ENCODE data around the gene GPAT3.

Gene GPAT3

GRCh38 chr4:83613994-83614393, 78.1 kb downstream of the GPAT3 start:
- H3K79me1 ChIP-seq (ENCODE audit: low read length): no peaks in the 10 kb centered on the region

GRCh38 chr4:83616252-83616651, 80.3 kb downstream of the GPAT3 start:
- no peaks in the 10 kb centered on the region for H3K79me2 ChIP-seq (ENCODE audit: control insufficient read depth, insufficient read depth, low read length)
- H2BK5ac ChIP-seq (ENCODE audit: low read length): no peak overlapping the region
- H3K18ac ChIP-seq (ENCODE audit: low read length): no peak overlapping the region
- no peak overlapping the region for H3K9ac ChIP-seq (ENCODE audit: low read length)
- no peak overlapping the region for H3K4me3 ChIP-seq (ENCODE audit: low read length)
- H3K27ac ChIP-seq (ENCODE audit: low read depth, low read length): no peak overlapping the region
- H4K8ac ChIP-seq (ENCODE audit: low read depth, low read length): no peak overlapping the region
- no peak overlapping the region for H4K5ac ChIP-seq (ENCODE audit: low read length)
- no peaks in the 10 kb centered on the region for H3K36me3 ChIP-seq (ENCODE audit: control insufficient read depth, insufficient read depth, low read length)
- H3K4ac ChIP-seq (ENCODE audit: low read depth, low read length): no peak overlapping the region
- H2AK5ac ChIP-seq (ENCODE audit: low read length): no peak overlapping the region
- H3K4me2 ChIP-seq (ENCODE audit: low read length): no peak overlapping the region
- no peaks in the 10 kb centered on the region for H3K79me1 ChIP-seq (ENCODE audit: low read length)
- no peak overlapping the region for H2BK15ac ChIP-seq (replicated peaks; ENCODE audit: low read depth)
- peak; percentile 3 for DNase-seq
- no peak overlapping the region for H2BK120ac ChIP-seq (ENCODE audit: low read depth, low read length)
- H3K27me3 ChIP-seq (ENCODE audit: insufficient read depth, low read length, poor library complexity): no peaks in the 10 kb centered on the region
- no CpG with 5 or more reads among the region's 1 CpG for WGBS (ENCODE audit: extremely low coverage, insufficient coverage, low lambda C conversion rate)
- H3K23ac ChIP-seq (ENCODE audit: low read length): no peak overlapping the region
- no peak overlapping the region for H3K56ac ChIP-seq (ENCODE audit: low read length)
- H3K4me1 ChIP-seq (ENCODE audit: control insufficient read depth, low read depth, low read length): no peaks in the 10 kb centered on the region

More at GRCh38 chr4:83613994-83614393, 78.1 kb downstream of the GPAT3 start:
- Histone ChIP-seq H3K79me2 (ENCODE audit: control insufficient read depth, insufficient read depth, low read length) (no peaks in the 10 kb centered on the region), H3K27me3 (ENCODE audit: insufficient read depth, low read length, poor library complexity) (no peaks in the 10 kb centered on the region), H2BK120ac (ENCODE audit: low read depth, low read length) (no peak overlapping the region), H3K4ac (ENCODE audit: low read depth, low read length) (no peak overlapping the region), H3K4me1 (ENCODE audit: control insufficient read depth, low read depth, low read length) (no peaks in the 10 kb centered on the region), H2BK15ac (replicated peaks; ENCODE audit: low read depth) (no peak overlapping the region), H3K36me3 (ENCODE audit: control insufficient read depth, insufficient read depth, low read length) (no peaks in the 10 kb centered on the region), H3K27ac (ENCODE audit: low read depth, low read length) (no peak overlapping the region), H2BK5ac (ENCODE audit: low read length) (no peak overlapping the region), H3K9ac (ENCODE audit: low read length) (no peak overlapping the region), H3K4me3 (ENCODE audit: low read length) (no peak overlapping the region), H3K18ac (ENCODE audit: low read length) (no peak overlapping the region), H3K4me2 (ENCODE audit: low read length) (no peak overlapping the region), H3K23ac (ENCODE audit: low read length) (no peak overlapping the region), H4K5ac (ENCODE audit: low read length) (no peak overlapping the region), H4K8ac (ENCODE audit: low read depth, low read length) (no peak overlapping the region), H2AK5ac (ENCODE audit: low read length) (no peak overlapping the region), H3K56ac (ENCODE audit: low read length) (no peak overlapping the region)
- no CpG with 5 or more reads among the region's 4 CpGs for WGBS (ENCODE audit: extremely low coverage, insufficient coverage, low lambda C conversion rate)
- no peak for DNase-seq

- no peak overlapping the region for H2BK5ac ChIP-seq (ENCODE audit: low read length)
- H3K4me3 ChIP-seq (ENCODE audit: low read length): no peak overlapping the region
- H3K18ac ChIP-seq (ENCODE audit: low read length): no peak overlapping the region
- DNase-seq: peak; percentile 2
- H3K79me1 ChIP-seq (ENCODE audit: low read length): no peaks in the 10 kb centered on the region
- H3K27ac ChIP-seq (ENCODE audit: low read depth, low read length): no peak overlapping the region
- H3K4me1 ChIP-seq (ENCODE audit: control insufficient read depth, low read depth, low read length): no peaks in the 10 kb centered on the region
- H3K36me3 ChIP-seq (ENCODE audit: control insufficient read depth, insufficient read depth, low read length): no peaks in the 10 kb centered on the region
- no peak overlapping the region for H3K9ac ChIP-seq (ENCODE audit: low read length)
- no peak overlapping the region for H4K8ac ChIP-seq (ENCODE audit: low read depth, low read length)
- no peak overlapping the region for H3K56ac ChIP-seq (ENCODE audit: low read length)
- no peak overlapping the region for H3K4ac ChIP-seq (ENCODE audit: low read depth, low read length)
- H4K5ac ChIP-seq (ENCODE audit: low read length): no peak overlapping the region
- no peak overlapping the region for H3K4me2 ChIP-seq (ENCODE audit: low read length)
- no peak overlapping the region for H2AK5ac ChIP-seq (ENCODE audit: low read length)
- H3K23ac ChIP-seq (ENCODE audit: low read length): no peak overlapping the region
- no peak overlapping the region for H2BK15ac ChIP-seq (replicated peaks; ENCODE audit: low read depth)
- H3K27me3 ChIP-seq (ENCODE audit: insufficient read depth, low read length, poor library complexity): no peaks in the 10 kb centered on the region
- H3K79me2 ChIP-seq (ENCODE audit: control insufficient read depth, insufficient read depth, low read length): no peaks in the 10 kb centered on the region
- no peak overlapping the region for H2BK120ac ChIP-seq (ENCODE audit: low read depth, low read length)
- WGBS (ENCODE audit: extremely low coverage, insufficient coverage, low lambda C conversion rate): no CpG with 5 or more reads among the region's 6 CpGs
These were observed 81.6 kb downstream of the GPAT3 start for GRCh38 chr4:83617371-83618035.

GRCh38 chr4:83618431-83618830, 82.5 kb downstream of the GPAT3 start:
- no peak overlapping the region for H3K9ac ChIP-seq (ENCODE audit: low read length)
- H2BK120ac ChIP-seq (ENCODE audit: low read depth, low read length): no peak overlapping the region
- no peak overlapping the region for H3K4me3 ChIP-seq (ENCODE audit: low read length)
- H3K27ac ChIP-seq (ENCODE audit: low read depth, low read length): no peak overlapping the region
- no peaks in the 10 kb centered on the region for H3K36me3 ChIP-seq (ENCODE audit: control insufficient read depth, insufficient read depth, low read length)
- H2BK15ac ChIP-seq (replicated peaks; ENCODE audit: low read depth): no peak overlapping the region
- no peaks in the 10 kb centered on the region for H3K79me2 ChIP-seq (ENCODE audit: control insufficient read depth, insufficient read depth, low read length)
- H3K4me2 ChIP-seq (ENCODE audit: low read length): no peak overlapping the region
- H3K4ac ChIP-seq (ENCODE audit: low read depth, low read length): no peak overlapping the region
- no peak overlapping the region for H2AK5ac ChIP-seq (ENCODE audit: low read length)
- H3K56ac ChIP-seq (ENCODE audit: low read length): no peak overlapping the region
- DNase-seq: peak; percentile 74
- no peak overlapping the region for H2BK5ac ChIP-seq (ENCODE audit: low read length)
- H3K27me3 ChIP-seq (ENCODE audit: insufficient read depth, low read length, poor library complexity): no peaks in the 10 kb centered on the region
- WGBS (ENCODE audit: extremely low coverage, insufficient coverage, low lambda C conversion rate): no CpG with 5 or more reads among the region's 4 CpGs
- H4K8ac ChIP-seq (ENCODE audit: low read depth, low read length): no peak overlapping the region
- no peaks in the 10 kb centered on the region for H3K4me1 ChIP-seq (ENCODE audit: control insufficient read depth, low read depth, low read length)
- H3K23ac ChIP-seq (ENCODE audit: low read length): no peak overlapping the region
- H4K5ac ChIP-seq (ENCODE audit: low read length): no peak overlapping the region
- H3K18ac ChIP-seq (ENCODE audit: low read length): no peak overlapping the region
- H3K79me1 ChIP-seq (ENCODE audit: low read length): no peaks in the 10 kb centered on the region

GRCh38 chr4:83618991-83619645, 83.2 kb downstream of the GPAT3 start:
- H3K79me1 ChIP-seq (ENCODE audit: low read length): no peaks in the 10 kb centered on the region
- no peak overlapping the region for H3K23ac ChIP-seq (ENCODE audit: low read length)
- peak; percentile 20 for DNase-seq
- H3K79me2 ChIP-seq (ENCODE audit: control insufficient read depth, insufficient read depth, low read length): no peaks in the 10 kb centered on the region
- no peak overlapping the region for H3K9ac ChIP-seq (ENCODE audit: low read length)
- H3K27me3 ChIP-seq (ENCODE audit: insufficient read depth, low read length, poor library complexity): no peaks in the 10 kb centered on the region
- H2BK120ac ChIP-seq (ENCODE audit: low read depth, low read length): no peak overlapping the region
- no peak overlapping the region for H4K8ac ChIP-seq (ENCODE audit: low read depth, low read length)
- H3K4me3 ChIP-seq (ENCODE audit: low read length): no peak overlapping the region
- H2BK15ac ChIP-seq (replicated peaks; ENCODE audit: low read depth): no peak overlapping the region
- no CpG with 5 or more reads among the region's 4 CpGs for WGBS (ENCODE audit: extremely low coverage, insufficient coverage, low lambda C conversion rate)
- no peak overlapping the region for H3K18ac ChIP-seq (ENCODE audit: low read length)
- no peak overlapping the region for H3K4ac ChIP-seq (ENCODE audit: low read depth, low read length)
- H4K5ac ChIP-seq (ENCODE audit: low read length): no peak overlapping the region
- H3K27ac ChIP-seq (ENCODE audit: low read depth, low read length): no peak overlapping the region
- no peak overlapping the region for H2AK5ac ChIP-seq (ENCODE audit: low read length)
- no peak overlapping the region for H2BK5ac ChIP-seq (ENCODE audit: low read length)
- no peak overlapping the region for H3K56ac ChIP-seq (ENCODE audit: low read length)
- H3K4me2 ChIP-seq (ENCODE audit: low read length): no peak overlapping the region
- H3K36me3 ChIP-seq (ENCODE audit: control insufficient read depth, insufficient read depth, low read length): no peaks in the 10 kb centered on the region
- H3K4me1 ChIP-seq (ENCODE audit: control insufficient read depth, low read depth, low read length): no peaks in the 10 kb centered on the region

Measured in mesendoderm (in vitro differentiated cells).